T-helper 2 cell treated with Interferon-gamma antibody and Interleukin-4, amounts not matched to agents 5 μg/mL and 100 μg/mL, for 36 hours (primary cell): ENCODE results near the gene PERCC1.
"Not testable (repeated sequence)": the region's sequence is repeated elsewhere in the genome, so short reads cannot be mapped to it uniquely, and the experiment has no call there.

Source experiments
- DNase-seq: peaks from one replicate; pipeline ENCODE4 v3.0.0; 2021; ENCODE audit warnings: low spot score
- H3K27ac Mint-ChIP-seq: one replicate; pipeline ENCODE4 v1.8.0; 2021; ENCODE audit warnings: mild to moderate bottlenecking, mixed read lengths
- H3K27me3 Mint-ChIP-seq: one replicate; pipeline ENCODE4 v1.8.0; 2021; ENCODE audit warnings: low read depth, mixed read lengths
- H3K36me3 Mint-ChIP-seq: one replicate; pipeline ENCODE4 v1.8.0; 2021; ENCODE audit warnings: low read depth, mixed read lengths
- H3K4me1 Mint-ChIP-seq: one replicate; pipeline ENCODE4 v1.8.0; 2021; ENCODE audit warnings: low read depth, mixed read lengths
- H3K4me3 Mint-ChIP-seq: one replicate; pipeline ENCODE4 v1.8.0; 2022; ENCODE audit warnings: mild to moderate bottlenecking, moderate library complexity, mixed read lengths
- H3K9me3 Mint-ChIP-seq: one replicate; pipeline ENCODE4 v1.8.0; 2021; ENCODE audit warnings: mixed read lengths

Gene PERCC1

GRCh38 chr16:1469693-1470201 is 38.9 kb downstream of the PERCC1 start:
- peaks cover 3% of the 10 kb centered on the region for H3K4me1 Mint-ChIP-seq
- peak overlapping the region; percentile 31 for H3K27ac Mint-ChIP-seq
- peak overlapping the region; percentile 15 for H3K4me3 Mint-ChIP-seq

GRCh38 chr16:1470481-1471251 is 39.8 kb downstream of the PERCC1 start:
- Mint-ChIP-seq H3K4me1 (peaks cover 6% of the 10 kb centered on the region), H3K4me3 (no peak overlapping the region), H3K27me3 (no peaks in the 10 kb centered on the region), H3K27ac (no peak overlapping the region), H3K9me3 (no peaks in the 10 kb centered on the region), H3K36me3 (peaks cover 1% of the 10 kb centered on the region)
- DNase-seq: no peak

More at GRCh38 chr16:1469693-1470201, 38.9 kb downstream of the PERCC1 start:
- no peak for DNase-seq
- H3K36me3 Mint-ChIP-seq: no peaks in the 10 kb centered on the region
- H3K27me3 Mint-ChIP-seq: no peaks in the 10 kb centered on the region
- no peaks in the 10 kb centered on the region for H3K9me3 Mint-ChIP-seq

- no peaks in the 10 kb centered on the region for H3K27me3 Mint-ChIP-seq
- peaks cover 1% of the 10 kb centered on the region for H3K36me3 Mint-ChIP-seq
- peak overlapping the region; percentile 31 for H3K27ac Mint-ChIP-seq
- no peak for DNase-seq
- H3K4me3 Mint-ChIP-seq: no peak overlapping the region
- peaks cover 10% of the 10 kb centered on the region for H3K4me1 Mint-ChIP-seq
- no peaks in the 10 kb centered on the region for H3K9me3 Mint-ChIP-seq
These were observed 40.8 kb downstream of the PERCC1 start for GRCh38 chr16:1471569-1472194.

- H3K4me3 Mint-ChIP-seq: peak overlapping the region; percentile 16
- H3K4me1 Mint-ChIP-seq: peaks cover 12% of the 10 kb centered on the region
- H3K27ac Mint-ChIP-seq: no peak overlapping the region
- peaks cover 1% of the 10 kb centered on the region for H3K36me3 Mint-ChIP-seq
- DNase-seq: no peak
- no peaks in the 10 kb centered on the region for H3K27me3 Mint-ChIP-seq
- H3K9me3 Mint-ChIP-seq: no peaks in the 10 kb centered on the region
These were observed 42.1 kb downstream of the PERCC1 start for GRCh38 chr16:1472974-1473373.

- peaks cover 12% of the 10 kb centered on the region for H3K4me1 Mint-ChIP-seq
- DNase-seq: no peak
- no peaks in the 10 kb centered on the region for H3K27me3 Mint-ChIP-seq
- H3K4me3 Mint-ChIP-seq: peak overlapping the region; percentile 77
- H3K27ac Mint-ChIP-seq: peak overlapping the region; percentile 11
- H3K9me3 Mint-ChIP-seq: no peaks in the 10 kb centered on the region
- H3K36me3 Mint-ChIP-seq: peaks cover 1% of the 10 kb centered on the region
These were observed 43.4 kb downstream of the PERCC1 start for GRCh38 chr16:1474082-1474795.

GRCh38 chr16:1474796-1475551 is 44.1 kb downstream of the PERCC1 start, which contains the start of gene CLCN7:
Gene CLCN7, minus strand, starts transcription at chr16:1475028. Its CDS starts 54 bp downstream, at chr16:1474974.
- DNase-seq: peak; percentile 93
- Mint-ChIP-seq H3K27ac (peak within 1 kb of the TSS; percentile 85), H3K4me1 (peaks cover 12% of the 10 kb centered on the region), H3K27me3 (no peaks in the 10 kb centered on the region), H3K4me3 (peak within 1 kb of the TSS; percentile 89), H3K36me3 (peaks cover 1% of the 10 kb centered on the region), H3K9me3 (no peaks in the 10 kb centered on the region)

- Mint-ChIP-seq H3K36me3 (peaks cover 1% of the 10 kb centered on the region), H3K9me3 (no peaks in the 10 kb centered on the region), H3K4me3 (peak overlapping the region; percentile 89), H3K27me3 (no peaks in the 10 kb centered on the region), H3K4me1 (peaks cover 12% of the 10 kb centered on the region), H3K27ac (peak overlapping the region; percentile 85)
- DNase-seq: no peak
These were observed 44.8 kb downstream of the PERCC1 start for GRCh38 chr16:1475552-1476114.

- no peak overlapping the region for H3K4me3 Mint-ChIP-seq
- DNase-seq: no peak
- H3K27me3 Mint-ChIP-seq: no peaks in the 10 kb centered on the region
- peaks cover 12% of the 10 kb centered on the region for H3K4me1 Mint-ChIP-seq
- peaks cover 1% of the 10 kb centered on the region for H3K36me3 Mint-ChIP-seq
- no peak overlapping the region for H3K27ac Mint-ChIP-seq
- no peaks in the 10 kb centered on the region for H3K9me3 Mint-ChIP-seq
These were observed 46.2 kb downstream of the PERCC1 start for GRCh38 chr16:1477033-1477432.

GRCh38 chr16:1478937-1479336 is 48.1 kb downstream of the PERCC1 start:
- not testable (repeated sequence) for H3K27me3 Mint-ChIP-seq, H3K9me3 Mint-ChIP-seq, DNase-seq, H3K4me3 Mint-ChIP-seq, H3K36me3 Mint-ChIP-seq, H3K27ac Mint-ChIP-seq
- H3K4me1 Mint-ChIP-seq: peaks cover 10% of the 10 kb centered on the region

GRCh38 chr16:1481906-1482835 is 51.3 kb downstream of the PERCC1 start:
- DNase-seq: no peak
- Mint-ChIP-seq H3K4me3 (no peak overlapping the region), H3K27me3 (no peaks in the 10 kb centered on the region), H3K36me3 (no peaks in the 10 kb centered on the region), H3K27ac (no peak overlapping the region), H3K9me3 (no peaks in the 10 kb centered on the region), H3K4me1 (peaks cover 2% of the 10 kb centered on the region)
